GM19193 (cell line): Measurements from ENCODE around the gene IGLON5.

Experiments used
- POLR2A ChIP-seq: IDR thresholded peaks from 4 replicates; pipeline ENCODE4 v1.6.1; 2011; ENCODE audit not compliant: insufficient read depth, insufficient read length; ENCODE audit errors: extremely low read depth

Gene IGLON5

DNA sequence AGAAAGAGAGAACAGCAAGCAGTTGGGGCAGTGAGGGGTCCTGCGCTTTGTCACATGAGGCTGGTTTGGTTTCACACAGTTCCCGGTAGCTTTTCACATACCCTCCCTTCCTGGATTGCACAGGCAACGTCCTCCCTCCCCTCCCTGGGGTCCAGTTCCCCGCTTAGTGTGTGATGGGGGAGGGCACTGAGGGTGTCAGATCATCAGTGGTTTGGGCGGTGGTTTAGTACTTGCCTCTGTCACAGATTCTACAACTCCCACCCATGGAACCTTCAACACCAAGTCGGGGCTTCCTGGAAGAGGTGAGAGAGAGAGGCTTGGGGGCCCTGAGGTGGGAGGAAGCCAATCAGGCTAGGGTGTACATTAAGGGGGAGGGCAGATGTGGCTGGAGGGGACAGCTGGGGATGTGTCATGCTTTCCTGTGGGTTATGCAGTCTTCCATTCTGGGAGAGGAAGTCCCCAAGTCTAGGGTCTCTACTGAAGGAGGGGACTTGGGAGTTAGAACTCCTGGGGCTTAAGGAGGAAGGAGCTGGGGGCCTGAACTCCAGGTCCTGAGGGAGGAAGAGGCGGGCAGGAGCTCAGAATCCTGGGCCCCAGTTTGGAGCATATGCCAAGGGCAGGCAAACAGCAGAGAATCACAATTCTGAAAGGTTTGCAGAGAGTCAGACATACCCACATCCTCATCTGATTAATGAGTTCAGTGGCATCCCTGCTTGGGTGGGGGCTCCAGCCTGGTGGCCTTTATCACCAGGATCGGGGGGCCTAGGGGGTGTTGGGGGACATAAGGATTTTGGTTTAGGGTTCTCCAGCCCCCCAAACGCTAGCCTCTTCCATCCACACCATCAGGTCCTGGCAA, 61.4 kb downstream of the IGLON5 start, which contains the start of gene NKG7:
Gene NKG7 (minus strand): TSS at position 6 of the 856 bp plus-strand sequence. CDS start 119 bp downstream, outside the sequence.
- no peak for TF ChIP-seq POLR2A

DNA sequence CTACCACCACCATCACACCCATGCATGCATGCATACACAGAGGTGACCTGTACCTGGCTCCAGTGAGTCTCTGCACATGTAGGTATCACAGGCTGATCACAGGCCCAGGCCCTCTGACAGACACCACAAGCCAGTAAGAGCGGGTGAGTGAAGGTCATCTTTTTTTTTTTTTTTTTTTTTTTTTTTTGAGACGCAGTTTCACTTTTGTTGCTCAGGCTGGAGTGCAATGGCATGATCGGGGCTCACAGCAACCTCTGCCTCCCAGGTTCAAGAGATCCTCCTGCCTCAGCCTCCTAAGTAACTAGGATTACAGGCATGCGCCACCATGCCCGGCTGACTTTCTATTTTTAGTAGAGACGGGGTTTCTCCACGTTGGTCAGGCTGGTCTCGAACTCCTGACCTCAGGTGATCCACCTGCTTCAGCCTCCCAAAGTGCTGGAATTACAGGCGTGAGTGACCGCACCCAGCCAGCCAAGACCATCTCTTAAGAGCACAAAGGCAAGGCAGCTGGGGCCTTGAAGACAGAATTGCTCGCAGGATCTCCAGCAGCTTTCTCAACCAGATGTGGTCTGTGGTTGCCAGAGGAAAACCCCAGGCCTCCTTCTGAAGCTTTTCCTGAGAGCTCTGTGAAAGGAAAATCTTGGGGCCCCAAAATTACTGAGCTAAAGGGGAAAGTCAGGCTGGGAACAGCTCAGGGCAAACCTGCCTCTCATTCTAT, 64.2 kb downstream of the IGLON5 start:
- no peak for TF ChIP-seq POLR2A

DNA sequence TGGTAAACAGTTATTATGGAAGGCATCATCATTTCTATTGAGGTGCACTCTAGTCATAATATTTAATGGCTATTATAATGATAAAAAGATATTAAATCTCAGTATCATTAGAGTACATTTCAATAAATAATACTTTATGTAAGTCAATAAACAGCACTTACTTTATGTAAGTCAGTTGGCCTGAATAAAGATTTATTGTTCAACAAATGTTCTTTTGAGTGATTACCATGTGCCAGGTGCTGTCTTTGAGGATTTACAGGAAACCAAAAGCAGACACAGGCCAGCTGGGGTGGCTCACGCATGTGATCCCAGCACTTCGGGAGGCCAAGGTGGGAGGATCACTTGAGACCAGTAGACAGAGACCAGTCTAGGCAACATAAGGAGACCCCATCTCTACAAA, 66.0 kb downstream of the IGLON5 start:
- no peak for TF ChIP-seq POLR2A

DNA sequence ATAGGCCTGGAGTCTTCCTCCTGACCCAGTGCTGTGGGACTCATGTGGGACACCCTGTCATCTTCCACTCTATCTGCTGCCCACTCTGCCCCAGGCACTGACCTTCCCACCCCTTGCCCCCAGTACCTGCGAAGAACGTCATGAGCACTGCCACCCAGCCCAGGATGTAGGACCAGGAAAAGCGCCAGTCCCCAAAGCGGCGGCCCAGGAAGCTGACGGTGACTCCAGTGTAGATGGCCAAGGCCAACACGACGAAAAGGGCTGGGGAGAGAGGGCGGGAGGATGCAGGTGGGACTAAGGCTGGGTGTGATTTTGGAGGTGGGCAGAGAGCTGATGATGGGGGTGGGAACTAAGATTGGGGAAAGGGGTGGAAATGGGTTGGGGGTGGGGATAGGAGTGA, 68.9 kb downstream of the IGLON5 start:
- TF ChIP-seq POLR2A = no peak
